Measurements from ENCODE around the gene HCAR1.

GRCh38 chr12:122686538-122686937 is 44.1 kb downstream of the HCAR1 start:
- TF ChIP-seq, protein P1, sequence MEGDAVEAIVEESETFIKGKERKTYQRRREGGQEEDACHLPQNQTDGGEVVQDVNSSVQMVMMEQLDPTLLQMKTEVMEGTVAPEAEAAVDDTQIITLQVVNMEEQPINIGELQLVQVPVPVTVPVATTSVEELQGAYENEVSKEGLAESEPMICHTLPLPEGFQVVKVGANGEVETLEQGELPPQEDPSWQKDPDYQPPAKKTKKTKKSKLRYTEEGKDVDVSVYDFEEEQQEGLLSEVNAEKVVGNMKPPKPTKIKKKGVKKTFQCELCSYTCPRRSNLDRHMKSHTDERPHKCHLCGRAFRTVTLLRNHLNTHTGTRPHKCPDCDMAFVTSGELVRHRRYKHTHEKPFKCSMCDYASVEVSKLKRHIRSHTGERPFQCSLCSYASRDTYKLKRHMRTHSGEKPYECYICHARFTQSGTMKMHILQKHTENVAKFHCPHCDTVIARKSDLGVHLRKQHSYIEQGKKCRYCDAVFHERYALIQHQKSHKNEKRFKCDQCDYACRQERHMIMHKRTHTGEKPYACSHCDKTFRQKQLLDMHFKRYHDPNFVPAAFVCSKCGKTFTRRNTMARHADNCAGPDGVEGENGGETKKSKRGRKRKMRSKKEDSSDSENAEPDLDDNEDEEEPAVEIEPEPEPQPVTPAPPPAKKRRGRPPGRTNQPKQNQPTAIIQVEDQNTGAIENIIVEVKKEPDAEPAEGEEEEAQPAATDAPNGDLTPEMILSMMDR (IDR thresholded peaks at IDR 0.05), result no peak
- no peak for TF ChIP-seq POLR2A (IDR thresholded peaks at IDR 0.05)

Data from thyroid gland (tissue), 4 donors.